T-helper 2 cell (primary cell): Measurements from ENCODE around the gene SLC10A6.
"Not testable (repeated sequence)": the region's sequence is repeated elsewhere in the genome, so short reads cannot be mapped to it uniquely, and the experiment has no call there.

Experiments used
- DNase-seq, 5 experiments: peaks; one replicate each; pipeline versions ENCODE4 v3.0.0 to v3.0.0-alpha.2; 2012 to 2022
- total RNA-seq, 2 donors: gene quantifications; one replicate each; lab custom pipeline; 2026; lab: John Stamatoyannopoulos, UW

Gene SLC10A6, protein sequence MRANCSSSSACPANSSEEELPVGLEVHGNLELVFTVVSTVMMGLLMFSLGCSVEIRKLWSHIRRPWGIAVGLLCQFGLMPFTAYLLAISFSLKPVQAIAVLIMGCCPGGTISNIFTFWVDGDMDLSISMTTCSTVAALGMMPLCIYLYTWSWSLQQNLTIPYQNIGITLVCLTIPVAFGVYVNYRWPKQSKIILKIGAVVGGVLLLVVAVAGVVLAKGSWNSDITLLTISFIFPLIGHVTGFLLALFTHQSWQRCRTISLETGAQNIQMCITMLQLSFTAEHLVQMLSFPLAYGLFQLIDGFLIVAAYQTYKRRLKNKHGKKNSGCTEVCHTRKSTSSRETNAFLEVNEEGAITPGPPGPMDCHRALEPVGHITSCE
- total RNA-seq = 0 reads per million in 2 donors

DNA sequence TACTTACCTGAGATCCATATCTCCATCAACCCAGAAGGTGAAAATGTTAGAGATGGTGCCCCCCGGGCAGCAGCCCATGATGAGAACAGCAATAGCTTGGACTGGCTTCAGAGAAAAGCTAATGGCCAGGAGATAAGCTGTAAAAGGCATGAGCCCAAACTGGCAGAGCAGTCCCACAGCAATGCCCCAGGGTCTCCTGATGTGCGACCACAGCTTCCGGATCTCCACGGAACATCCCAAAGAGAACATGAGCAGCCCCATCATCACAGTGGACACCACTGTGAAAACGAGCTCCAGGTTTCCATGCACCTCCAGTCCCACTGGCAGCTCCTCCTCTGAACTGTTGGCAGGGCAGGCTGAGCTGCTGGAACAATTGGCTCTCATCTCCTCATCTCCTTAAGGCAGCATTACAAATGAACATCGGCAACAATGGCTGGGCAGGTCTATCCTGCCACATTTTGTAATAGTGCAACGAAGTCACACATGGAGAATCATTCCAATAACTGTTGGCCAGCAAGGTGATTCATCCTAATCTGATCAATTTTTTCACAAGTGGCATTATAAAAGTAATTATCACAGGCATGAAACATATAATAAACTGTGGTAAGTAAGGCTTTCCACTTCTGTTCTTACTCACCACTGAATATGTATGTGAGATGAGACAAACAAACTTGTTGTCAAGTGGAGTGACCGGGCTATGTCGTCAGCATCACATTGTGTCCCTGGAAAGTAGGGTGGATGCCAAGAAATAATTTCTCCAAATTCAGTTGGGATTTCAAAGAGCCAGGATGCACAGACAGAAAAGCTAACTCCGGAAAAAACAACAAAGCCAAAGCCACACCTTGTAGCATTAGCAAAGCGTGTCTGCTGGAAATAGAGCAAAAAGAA is at the start of gene SLC10A6:
Gene SLC10A6, minus strand, starts transcription at position 653 of the 888 bp plus-strand sequence. Its CDS starts 269 bp downstream, at position 384.
- DNase-seq = no peak

DNA sequence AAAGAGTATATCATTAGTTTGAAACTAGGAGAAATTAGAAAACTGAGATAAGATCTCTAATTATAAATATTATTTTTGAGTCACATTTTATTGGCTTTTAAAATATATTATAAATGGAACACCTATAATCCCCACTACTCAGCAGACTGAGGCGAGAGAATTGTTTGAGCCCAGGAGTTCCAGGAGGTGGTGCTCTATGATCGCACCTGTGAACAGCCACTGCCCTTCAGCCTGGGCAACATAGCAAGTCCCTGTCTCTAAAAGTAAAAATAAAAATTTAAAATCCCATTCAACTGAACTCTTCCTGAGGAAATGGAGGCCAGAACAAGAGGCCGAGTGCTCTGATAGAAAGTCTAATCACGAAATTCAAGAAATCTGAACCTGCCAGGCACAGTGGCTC is 49.4 kb upstream of the SLC10A6 start:
- DNase-seq = no peak

- DNase-seq = no peak
These were observed 47.4 kb upstream of the SLC10A6 start for GRCh38 chr4:86896596-86896995.

DNA sequence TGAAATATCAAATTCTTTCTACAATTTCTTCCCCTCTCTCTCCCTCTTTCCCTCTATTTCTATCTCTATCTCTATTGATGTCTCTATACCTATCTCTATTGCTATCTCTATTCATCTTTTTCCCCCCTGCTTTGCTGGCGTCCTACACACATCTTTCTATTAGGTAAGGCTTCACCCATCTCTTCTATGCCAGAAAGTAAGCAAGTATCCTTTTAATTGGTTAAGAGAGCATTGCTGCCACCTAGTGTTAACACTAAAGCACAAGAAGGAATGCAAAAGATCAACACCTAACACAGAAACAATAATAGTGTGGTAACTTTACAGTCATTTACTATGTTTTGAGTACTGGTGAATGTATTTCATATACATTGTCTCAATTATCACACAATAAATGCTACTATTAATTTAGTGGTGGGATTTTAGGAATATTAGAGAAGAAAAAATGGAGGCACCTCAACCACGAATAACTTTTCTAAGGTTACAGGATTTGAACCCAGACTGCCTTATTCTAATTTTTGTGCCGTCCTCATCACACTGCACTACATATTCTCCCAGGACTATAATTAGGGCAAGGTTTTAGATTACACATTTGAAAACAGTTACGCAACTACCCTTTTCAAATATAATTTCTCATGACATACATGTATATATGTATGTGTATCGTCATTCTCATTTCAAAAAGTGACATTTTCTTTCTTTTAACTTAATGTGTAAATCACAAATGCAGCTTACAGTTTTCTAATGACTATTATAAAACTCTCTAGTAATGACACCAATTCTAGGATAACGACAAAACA is 46.7 kb upstream of the SLC10A6 start:
- DNase-seq = peak in 1 of 5 experiments; percentile 71

DNA sequence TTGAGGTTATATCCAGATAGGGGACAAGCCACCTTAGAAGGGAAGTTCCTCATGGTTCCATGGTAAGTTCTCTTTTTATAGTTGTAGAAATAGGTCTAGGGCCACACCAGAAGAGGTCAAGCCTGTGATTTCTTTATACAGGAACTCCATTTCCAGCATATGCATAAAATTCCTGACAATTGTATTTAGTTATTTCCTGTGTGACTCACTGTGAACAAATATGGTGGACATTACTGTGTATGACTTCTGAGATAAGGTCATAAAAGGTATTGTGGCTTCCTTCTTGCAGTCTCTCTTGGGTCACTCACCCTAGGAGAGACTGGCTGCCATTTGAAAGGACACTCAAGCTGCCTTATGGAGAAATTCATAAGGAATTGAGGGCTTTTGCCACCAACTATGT is 45.3 kb upstream of the SLC10A6 start:
- no peak for DNase-seq

- DNase-seq = no peak
These were observed 44.0 kb upstream of the SLC10A6 start for GRCh38 chr4:86893136-86893535.

- no peak for DNase-seq
These were observed 43.4 kb upstream of the SLC10A6 start for GRCh38 chr4:86892636-86892960.

DNA sequence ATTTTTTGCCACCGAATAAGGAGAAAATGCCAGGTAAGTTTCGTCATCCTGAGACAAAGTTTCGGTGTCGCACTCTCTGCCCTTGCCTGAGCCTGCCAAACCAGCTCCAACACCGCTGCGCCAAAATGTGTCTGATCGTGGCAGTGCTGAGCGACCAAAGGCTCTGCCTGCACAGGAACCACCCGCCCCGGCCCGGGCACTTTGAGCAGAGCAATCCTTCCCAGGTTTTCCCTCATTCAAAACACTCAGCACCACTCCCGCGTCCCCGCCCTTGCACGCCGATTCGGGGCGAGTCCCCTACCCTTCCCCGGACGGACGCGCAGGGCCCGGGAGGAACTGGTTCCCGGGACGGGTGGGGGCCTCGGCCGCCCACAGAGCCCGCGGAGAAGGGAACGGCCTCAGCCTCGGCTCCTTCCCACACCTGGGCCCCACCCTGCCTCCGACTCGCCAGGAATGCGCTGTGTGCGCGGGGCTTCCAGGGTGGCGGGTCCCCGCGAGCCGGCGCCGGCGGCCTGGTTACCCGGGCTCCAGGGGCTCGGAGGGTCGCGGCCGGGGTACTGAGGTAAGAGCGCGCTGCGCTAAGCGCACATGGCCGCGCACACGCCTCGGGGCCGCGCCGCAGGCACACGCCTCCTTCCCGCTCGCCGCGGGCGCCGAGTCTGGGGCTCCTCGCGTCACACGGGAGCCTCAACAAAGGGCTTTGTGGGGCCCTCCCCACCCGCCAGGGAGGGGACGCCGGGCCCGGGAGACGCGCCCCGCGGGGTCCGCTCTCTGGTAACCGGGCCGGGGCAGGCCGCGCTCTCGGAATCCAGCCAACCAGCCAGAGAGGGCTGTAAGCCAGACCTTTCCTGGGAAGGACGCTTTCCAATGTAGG is 42.8 kb upstream of the SLC10A6 start, which contains the start of gene C4orf36:
Gene C4orf36, minus strand, starts transcription at position 661 of the 874 bp plus-strand sequence. CDS start 902 bp downstream, outside the sequence.
- peak in 1 of 5 experiments; percentile 61 for DNase-seq

- DNase-seq = no peak
These were observed 41.6 kb upstream of the SLC10A6 start for GRCh38 chr4:86890790-86891189.

GRCh38 chr4:86879641-86880040 is 30.5 kb upstream of the SLC10A6 start:
- DNase-seq = no peak

- no peak for DNase-seq
These were observed 29.5 kb upstream of the SLC10A6 start for GRCh38 chr4:86878640-86879039.

- DNase-seq = no peak
These were observed 27.9 kb upstream of the SLC10A6 start for GRCh38 chr4:86876894-86877685.

DNA sequence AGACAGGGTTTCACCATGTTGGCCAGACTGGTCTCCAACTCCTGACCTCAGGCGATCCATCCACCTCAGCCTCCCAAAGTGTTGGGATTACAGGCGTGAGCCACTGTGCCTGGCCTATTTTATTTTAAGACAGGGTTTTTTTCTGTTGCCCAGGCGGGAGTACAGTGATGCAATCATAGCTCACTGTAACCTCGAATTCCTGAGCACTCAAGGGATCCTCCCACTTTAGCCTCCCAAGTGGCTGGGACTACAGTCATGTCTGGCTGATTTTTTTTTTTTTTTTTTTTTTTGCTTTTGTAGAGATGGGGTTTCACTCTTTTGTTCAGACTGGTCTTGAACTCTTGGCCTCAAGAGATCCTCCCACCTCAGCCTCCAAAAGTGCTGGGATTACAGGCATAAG is 26.3 kb upstream of the SLC10A6 start:
- DNase-seq = not testable (repeated sequence)

DNA sequence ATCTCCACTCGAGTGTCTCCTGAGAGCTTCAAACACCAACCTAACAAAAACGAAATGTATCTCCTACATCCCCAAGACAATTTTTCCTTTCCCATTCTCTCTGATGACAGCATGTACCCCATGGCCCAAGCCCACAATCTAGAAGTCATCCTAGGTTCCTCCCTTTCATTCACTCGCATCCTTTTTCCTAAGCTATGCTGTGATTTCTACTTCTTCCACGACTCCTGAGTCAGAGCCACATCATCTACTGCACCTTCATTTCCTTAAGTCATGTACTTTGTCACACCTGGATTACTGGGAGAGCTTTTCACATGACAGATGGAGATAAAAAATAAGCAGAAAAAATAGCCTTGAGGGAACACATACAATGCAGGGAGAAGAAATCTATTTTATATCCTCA is 23.0 kb upstream of the SLC10A6 start:
- no peak for DNase-seq

DNA sequence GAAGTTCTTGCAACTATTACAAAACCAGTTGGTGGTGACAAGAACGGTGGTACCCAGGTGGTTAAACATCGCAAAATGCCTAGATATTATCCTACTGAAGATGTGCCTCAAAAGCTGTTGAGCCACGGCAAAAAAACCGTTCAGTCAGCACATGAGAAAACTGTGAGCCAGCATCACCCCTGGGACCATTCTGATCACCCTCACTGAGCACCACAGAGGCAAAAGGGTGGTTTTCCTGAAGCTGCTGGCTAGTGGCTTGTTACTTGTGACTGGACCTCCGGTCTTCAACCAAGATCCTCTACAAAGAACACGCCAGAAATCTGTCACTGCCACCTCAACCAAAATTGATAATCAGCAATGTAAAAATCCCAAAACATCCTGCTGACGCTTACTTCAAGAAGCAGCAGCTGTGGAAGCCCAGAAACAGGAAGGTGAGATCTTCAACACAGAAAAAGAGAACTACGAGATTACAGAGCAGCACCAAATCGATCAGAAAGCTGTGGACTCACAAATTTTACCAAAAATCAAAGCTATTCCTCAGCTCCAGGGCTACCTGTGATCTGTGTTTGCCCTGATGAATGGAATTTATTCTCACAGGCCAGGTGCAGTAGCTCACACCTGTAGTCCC is 21.4 kb upstream of the SLC10A6 start:
- no peak for DNase-seq

DNA sequence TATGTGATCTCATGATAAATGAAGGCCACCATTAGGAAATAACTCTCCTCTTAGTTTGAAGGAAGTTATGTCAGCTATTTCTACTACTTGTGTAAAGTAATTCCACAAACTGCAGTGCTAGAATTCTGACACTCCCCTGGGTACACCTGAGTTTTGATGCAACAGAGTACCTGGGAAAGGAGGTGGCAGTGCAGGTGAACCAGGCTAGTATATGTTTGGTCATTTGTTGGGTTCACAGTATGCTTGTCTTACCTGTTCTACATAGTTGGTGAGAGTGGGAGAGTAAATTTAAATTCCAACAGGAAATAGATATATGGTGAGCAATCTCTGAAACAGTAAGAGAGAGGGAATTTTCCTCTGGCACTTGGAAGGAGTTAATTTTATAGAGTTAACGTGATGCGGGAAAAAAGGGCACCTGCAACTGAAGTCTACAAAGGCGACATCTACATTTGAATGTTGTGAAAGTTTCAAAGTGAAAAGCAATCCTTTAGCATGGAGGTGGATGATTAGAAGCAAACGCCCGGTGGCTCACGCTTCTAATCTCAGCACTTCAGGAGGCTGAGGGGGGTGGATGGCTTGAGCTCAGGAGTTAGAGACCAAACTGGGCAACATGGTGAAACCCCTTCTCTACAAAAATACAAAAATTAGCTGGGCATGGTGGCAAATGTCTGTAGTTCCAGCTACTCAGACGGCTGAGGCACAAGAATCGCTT is 8.3 kb upstream of the SLC10A6 start:
- no peak for DNase-seq

GRCh38 chr4:86856896-86857295 is 7.7 kb upstream of the SLC10A6 start:
- no peak for DNase-seq

- no peak for DNase-seq
These were observed 6.4 kb upstream of the SLC10A6 start for GRCh38 chr4:86855572-86855971.

GRCh38 chr4:86853209-86853608 is 4.0 kb upstream of the SLC10A6 start:
- no peak for DNase-seq

- DNase-seq = no peak
These were observed 1.0 kb downstream of the SLC10A6 start for GRCh38 chr4:86848136-86848535.
